D721Med (cell line): ENCODE data around the gene ZNF286A.
"Not testable (repeated sequence)": the region's sequence is repeated elsewhere in the genome, so short reads cannot be mapped to it uniquely, and the experiment has no call there.

Source experiments
- DNase-seq: peaks from one replicate; pipeline ENCODE4 v3.0.0; 2011; ENCODE audit warnings: low spot score; ENCODE audit not compliant: insufficient read length
- FAIRE-seq: peaks from 2 replicates; lab custom pipeline; 2011; peaks lifted over from hg19 to GRCh38; lab: Jason Lieb, UNC
- CTCF ChIP-seq: IDR thresholded peaks from 2 replicates; pipeline ENCODE4 v1.5.1; 2012; ENCODE audit warnings: mild to moderate bottlenecking, control low read depth; ENCODE audit not compliant: insufficient read depth; ENCODE audit errors: missing control alignments

ZNF286A gene

GRCh38 chr17:15699413-15699924 lies at the start of gene ZNF286A:
Gene ZNF286A (plus strand): TSS chr17:15699752. CDS start chr17:15700330, 578 bp downstream.
- FAIRE-seq, result not testable (repeated sequence)
- peak; percentile 56 for DNase-seq

GRCh38 chr17:15649861-15650421 lies 49.6 kb upstream of the ZNF286A start:
- DNase-seq, result no peak
- no peak for TF ChIP-seq CTCF
- FAIRE-seq, result no peak

- DNase-seq (no peak), FAIRE-seq (no peak)
- TF ChIP-seq CTCF, result no peak
Observed at GRCh38 chr17:15650741-15651582, 48.6 kb upstream of the ZNF286A start.

- no peak for DNase-seq
- no peak for FAIRE-seq
- TF ChIP-seq CTCF, result no peak
Observed at GRCh38 chr17:15651583-15652110, 47.9 kb upstream of the ZNF286A start.

GRCh38 chr17:15652960-15653359 lies 46.6 kb upstream of the ZNF286A start:
- TF ChIP-seq CTCF, result no peak
- FAIRE-seq, result no peak
- DNase-seq, result no peak

- not testable (repeated sequence) for DNase-seq, FAIRE-seq
Observed at GRCh38 chr17:15654401-15654800, 45.2 kb upstream of the ZNF286A start.

DNA sequence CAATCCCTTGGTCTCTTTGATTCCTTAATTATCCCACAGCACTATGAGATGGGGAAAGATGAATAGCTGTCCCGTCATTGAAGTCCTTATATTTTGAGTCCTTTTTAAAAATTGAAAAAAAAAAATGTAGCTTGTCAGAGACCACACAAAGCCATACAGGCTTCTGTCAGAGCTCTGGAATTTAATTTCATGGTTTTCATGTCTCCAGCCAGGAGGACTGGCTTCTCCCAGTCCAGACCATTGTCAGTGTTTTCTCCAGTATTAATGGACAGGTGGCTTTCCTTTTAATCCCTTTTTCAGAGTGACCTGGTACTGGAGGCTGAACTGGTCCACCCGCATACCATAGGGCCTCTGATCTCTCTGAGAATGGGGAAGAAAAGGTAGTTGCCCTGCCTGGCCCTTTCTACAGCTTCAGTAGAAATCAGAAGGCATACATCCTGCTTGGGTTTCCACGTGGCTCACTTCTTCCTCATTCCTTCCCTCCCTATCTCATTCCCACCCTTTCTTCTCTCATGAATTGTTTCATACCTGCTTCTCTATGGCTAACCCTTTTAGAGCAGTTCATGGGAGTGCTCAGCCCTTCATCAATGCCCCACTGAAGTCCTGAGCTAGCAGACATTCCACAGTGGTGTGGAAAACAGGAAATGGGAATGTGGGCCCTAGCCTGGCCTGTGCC lies 44.5 kb upstream of the ZNF286A start:
- no peak for TF ChIP-seq CTCF
- no peak for FAIRE-seq
- no peak for DNase-seq
